ENCODE data around the gene AK4.
"Not testable (repeated sequence)": the region's sequence is repeated elsewhere in the genome, so short reads cannot be mapped to it uniquely, and the experiment has no call there.

The AK4 gene

GRCh38 chr1:65221638-65222339 is 73.8 kb downstream of the AK4 start:
- DNase-seq = no peak

- DNase-seq = no peak
Measured at GRCh38 chr1:65222340-65222940, 74.4 kb downstream of the AK4 start.

- DNase-seq = no peak
Measured at GRCh38 chr1:65224681-65225091, 76.7 kb downstream of the AK4 start.

GRCh38 chr1:65225179-65225578 is 77.2 kb downstream of the AK4 start:
- DNase-seq = no peak

GRCh38 chr1:65229201-65229600 is 81.2 kb downstream of the AK4 start:
- no peak for DNase-seq

GRCh38 chr1:65229754-65230339 is 81.8 kb downstream of the AK4 start:
- DNase-seq = no peak

GRCh38 chr1:65230731-65231481 is 82.9 kb downstream of the AK4 start:
- peak; percentile 69 for DNase-seq

GRCh38 chr1:65231718-65232330 is 83.8 kb downstream of the AK4 start:
- no peak for DNase-seq

GRCh38 chr1:65232461-65232990 is 84.5 kb downstream of the AK4 start:
- DNase-seq = no peak

- DNase-seq = no peak
Measured at GRCh38 chr1:65233782-65234181, 85.8 kb downstream of the AK4 start.

GRCh38 chr1:65235867-65236805 is 88.1 kb downstream of the AK4 start:
- no peak for DNase-seq

- not testable (repeated sequence) for DNase-seq
Measured at GRCh38 chr1:65237088-65237487, 89.1 kb downstream of the AK4 start.

- DNase-seq = no peak
Measured at GRCh38 chr1:65237503-65237902, 89.5 kb downstream of the AK4 start.

GRCh38 chr1:65238010-65238409 is 90.0 kb downstream of the AK4 start:
- no peak for DNase-seq

- DNase-seq = no peak
Measured at GRCh38 chr1:65243491-65243890, 95.5 kb downstream of the AK4 start.

- no peak for DNase-seq
Measured at GRCh38 chr1:65245295-65245694, 97.3 kb downstream of the AK4 start.

- DNase-seq = no peak
Measured at GRCh38 chr1:65247419-65248359, 99.7 kb downstream of the AK4 start.

- DNase-seq = no peak
Measured at GRCh38 chr1:65250826-65251225, 102.8 kb downstream of the AK4 start.

GRCh38 chr1:65253800-65254319 is 105.9 kb downstream of the AK4 start:
- no peak for DNase-seq

- peak; percentile 75 for DNase-seq
Measured at GRCh38 chr1:65254320-65255034, 106.5 kb downstream of the AK4 start.
